ENCODE data around the gene GTF2E1. TPM values are rescaled to one million over a fixed set of nuclear protein-coding genes. Genes with fewer than 3 reads are reported as not detected.

Gene GTF2E1
- total and polyA plus RNA-seq, 2 of the 4 experiments (the other 2 are of a cell fraction), result 8.2 to 18.5 TPM

- no peaks in the 10 kb centered on the region for H3K4me1 ChIP-seq (ENCODE audit: control insufficient read depth, insufficient read depth, low read length)
- H2AFZ ChIP-seq (replicated peaks; ENCODE audit: low read length, poor library complexity), result no peak overlapping the region
- H2AK9ac ChIP-seq (replicated peaks; ENCODE audit: low read depth, low read length, poor library complexity), result no peak overlapping the region
- WGBS, 2 experiments (ENCODE audit: extremely low coverage in 2 of 2, insufficient read length in 1 of 2), result no CpG with 5 or more reads among the region's 3 CpGs
- no peak for DNase-seq
- no TSS peak for BruUV-seq (replicated peaks)
- H3K27ac ChIP-seq (ENCODE audit: insufficient read depth, low read length), result no peak overlapping the region
- no peak overlapping the region for H3K4ac ChIP-seq (ENCODE audit: low read depth, low read length)
- ChIA-PET POLR2A (ENCODE audit: unreplicated experiment) (no interaction called here), CTCF (interaction anchor here (1.2 kb wide), 1 partner anchor 11 kb away, joined by 5 read pairs; no protein-coding TSS in a partner anchor)
- H3K23ac ChIP-seq (ENCODE audit: low read depth, low read length), result no peak overlapping the region
- no peak overlapping the region for H4K91ac ChIP-seq (ENCODE audit: insufficient read depth, low read depth, low read length)
- no peak overlapping the region for H2BK20ac ChIP-seq (ENCODE audit: low read depth, low read length)
- peaks cover 3% of the 10 kb centered on the region; the same call in 1 of the 2 replicates for H3K36me3 ChIP-seq (ENCODE audit: control insufficient read depth, insufficient read depth, low read length)
- dilution Hi-C loops (cut with HindIII; ENCODE audit: low sequenced_read_pairs, unreplicated experiment) (no loop called here), in situ Hi-C loops (cut with MboI; ENCODE audit: low sequenced_read_pairs) (no loop called here), intact Hi-C loops (cut with micrococcal nuclease) (no loop called here)
- no peak overlapping the region for H3K56ac ChIP-seq (ENCODE audit: extremely low read depth, insufficient read depth, low read length)
- TF ChIP-seq MAFK (IDR thresholded peaks at IDR 0.05; ENCODE audit: low read depth, low read length) (peak; percentile 65), CEBPB (IDR thresholded peaks at IDR 0.05; ENCODE audit: low read depth, low read length) (0 out of 2 replicates have a peak, but pooled peaks have one; percentile 24)
- TF ChIP-seq, protein P1, sequence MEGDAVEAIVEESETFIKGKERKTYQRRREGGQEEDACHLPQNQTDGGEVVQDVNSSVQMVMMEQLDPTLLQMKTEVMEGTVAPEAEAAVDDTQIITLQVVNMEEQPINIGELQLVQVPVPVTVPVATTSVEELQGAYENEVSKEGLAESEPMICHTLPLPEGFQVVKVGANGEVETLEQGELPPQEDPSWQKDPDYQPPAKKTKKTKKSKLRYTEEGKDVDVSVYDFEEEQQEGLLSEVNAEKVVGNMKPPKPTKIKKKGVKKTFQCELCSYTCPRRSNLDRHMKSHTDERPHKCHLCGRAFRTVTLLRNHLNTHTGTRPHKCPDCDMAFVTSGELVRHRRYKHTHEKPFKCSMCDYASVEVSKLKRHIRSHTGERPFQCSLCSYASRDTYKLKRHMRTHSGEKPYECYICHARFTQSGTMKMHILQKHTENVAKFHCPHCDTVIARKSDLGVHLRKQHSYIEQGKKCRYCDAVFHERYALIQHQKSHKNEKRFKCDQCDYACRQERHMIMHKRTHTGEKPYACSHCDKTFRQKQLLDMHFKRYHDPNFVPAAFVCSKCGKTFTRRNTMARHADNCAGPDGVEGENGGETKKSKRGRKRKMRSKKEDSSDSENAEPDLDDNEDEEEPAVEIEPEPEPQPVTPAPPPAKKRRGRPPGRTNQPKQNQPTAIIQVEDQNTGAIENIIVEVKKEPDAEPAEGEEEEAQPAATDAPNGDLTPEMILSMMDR (conservative IDR thresholded peaks at IDR 0.05; ENCODE audit: low read depth, low read length), result no peak
- no peak overlapping the region for H2BK120ac ChIP-seq (ENCODE audit: low read depth, low read length)
- H3K4me3 ChIP-seq (ENCODE audit: insufficient read depth, low read depth, low read length), result no peak overlapping the region
- no peaks in the 10 kb centered on the region for H4K20me1 ChIP-seq (ENCODE audit: insufficient read depth, low read length)
- peaks cover 3% of the 10 kb centered on the region; the same call in 1 of the 2 replicates for H3K9me3 ChIP-seq (ENCODE audit: control insufficient read depth, insufficient read depth, low read length)
- H3K4me2 ChIP-seq (ENCODE audit: low read depth, low read length), result no peak overlapping the region
- H2AK5ac ChIP-seq (ENCODE audit: low read depth, low read length), result no peak overlapping the region
- no peak for ATAC-seq (ENCODE audit: low read depth)
- H4K5ac ChIP-seq (ENCODE audit: low read depth, low read length), result no peak overlapping the region
- peaks cover 0 to 4% of the 10 kb centered on the region in 2 experiments; a peak in 2 of 4 replicates for H3K79me1 ChIP-seq (ENCODE audit: low read depth in 1 of 2, low read length in 2 of 2)
- no peaks in the 10 kb centered on the region for H3K9me1 ChIP-seq (ENCODE audit: insufficient read depth, low read length)
- no peak overlapping the region for H2BK15ac ChIP-seq (ENCODE audit: low read depth, low read length)
- no peaks in the 10 kb centered on the region for H3K27me3 ChIP-seq (ENCODE audit: control insufficient read depth, insufficient read depth, low read length)
- no peak overlapping the region for H3K14ac ChIP-seq (replicated peaks; ENCODE audit: low read depth, low read length)
- no peak overlapping the region for H3K18ac ChIP-seq (ENCODE audit: low read depth, low read length)
- H2BK5ac ChIP-seq (ENCODE audit: low read depth, low read length, poor library complexity, severe bottlenecking), result no peak overlapping the region
- H4K8ac ChIP-seq (ENCODE audit: low read depth in 2 of 2, low read length in 2 of 2), result no peak overlapping the region
- H3K9ac ChIP-seq (ENCODE audit: low read depth, low read length), result no peak overlapping the region
Measured at GRCh38 chr3:120699333-120699732, 43.2 kb upstream of the GTF2E1 start.

Data from IMR-90 (cell line).